Hepatocyte (in vitro differentiated cells): ENCODE data around the gene LRRTM2. TPM values are rescaled to one million over a fixed set of nuclear protein-coding genes. Genes with fewer than 3 reads are reported as not detected.
"Not testable (repeated sequence)": the region's sequence is repeated elsewhere in the genome, so short reads cannot be mapped to it uniquely, and the experiment has no call there.

Source experiments
- DNase-seq: peaks from one replicate; pipeline ENCODE4 v3.0.0-alpha.2; 2016; ENCODE audit warnings: low spot score
- H2AFZ ChIP-seq: fragments of 200-600 bp; sonication (generic); 2 replicates; pipeline ENCODE4 v1.6.0; 2016; ENCODE audit warnings: antibody characterized with exemption, mild to moderate bottlenecking
- H3K27ac ChIP-seq: fragments of 200-600 bp; sonication (generic); 2 replicates; pipeline ENCODE4 v1.5.1; 2016; ENCODE audit warnings: mild to moderate bottlenecking
- H3K27me3 ChIP-seq: fragments of 200-600 bp; sonication (generic); 2 replicates; pipeline ENCODE4 v1.6.1; 2016
- H3K36me3 ChIP-seq: fragments of 200-600 bp; sonication (generic); replicated peaks from 2 replicates; pipeline ENCODE4 v1.5.1; 2016; ENCODE audit warnings: low read depth; ENCODE audit not compliant: insufficient read depth
- H3K4me1 ChIP-seq: fragments of 200-600 bp; sonication (generic); 2 replicates; pipeline ENCODE4 v1.5.1; 2016; ENCODE audit warnings: mild to moderate bottlenecking, moderate library complexity; ENCODE audit not compliant: insufficient read depth
- H3K4me2 ChIP-seq: fragments of 200-600 bp; sonication (generic); 2 replicates; pipeline ENCODE4 v1.6.0; 2016
- H3K4me3 ChIP-seq: fragments of 200-600 bp; sonication (generic); 2 replicates; pipeline ENCODE4 v1.5.1; 2016; ENCODE audit warnings: mild to moderate bottlenecking
- H3K79me2 ChIP-seq: fragments of 200-600 bp; sonication (generic); 2 replicates; pipeline ENCODE4 v1.6.0; 2017; ENCODE audit warnings: mild to moderate bottlenecking
- H3K9me2 ChIP-seq: fragments of 200-600 bp; sonication (generic); replicated peaks from 2 replicates; pipeline ENCODE4 v1.6.0; 2017; ENCODE audit warnings: mild to moderate bottlenecking; ENCODE audit not compliant: insufficient read depth
- H3K9me3 ChIP-seq: fragments of 200-600 bp; sonication (generic); 2 replicates; pipeline ENCODE4 v1.5.1; 2016; ENCODE audit warnings: low read depth, mild to moderate bottlenecking
- H4K20me1 ChIP-seq: fragments of 200-600 bp; sonication (generic); 2 replicates; pipeline ENCODE4 v1.6.0; 2016; ENCODE audit warnings: mild to moderate bottlenecking; ENCODE audit not compliant: insufficient read depth, poor library complexity, severe bottlenecking
- CTCF ChIP-seq: fragments of 200-600 bp; sonication (generic); IDR thresholded peaks from 2 replicates; pipeline ENCODE4 v1.5.1; 2016; ENCODE audit warnings: antibody characterized with exemption, mild to moderate bottlenecking; ENCODE audit not compliant: poor library complexity
- EZH2 ChIP-seq: fragments of 200-600 bp; sonication (generic); IDR thresholded peaks from 2 replicates; pipeline ENCODE4 v1.6.1; 2016; ENCODE audit warnings: antibody characterized with exemption, mild to moderate bottlenecking, borderline replicate concordance
- EZH2phosphoT487 ChIP-seq: fragments of 200-600 bp; sonication (generic); IDR thresholded peaks from one replicate; pipeline ENCODE4 v1.6.1; 2018; ENCODE audit warnings: antibody characterized with exemption, mild to moderate bottlenecking, low read depth, moderate library complexity; ENCODE audit not compliant: unreplicated experiment, severe bottlenecking
- WGBS: methylation state at CpG from one replicate; pipeline ENCODE4 v1.1.6; 2016; ENCODE audit warnings: low lambda C conversion rate; ENCODE audit errors: missing lambda C conversion rate; 5-methylcytosine and 5-hydroxymethylcytosine counted together
- polyA plus RNA-seq: library from polyadenylated mRNA; unstranded; fragments of >200 nt; fragmentation: Nextera tagmentation; extraction: Ambion mirVana; gene quantifications from 2 replicates; pipeline ENCODE4 v1.2.1, GENCODE V29; 2016
- total RNA-seq: library from RNA; depleted of rRNA; stranded (reverse); fragments of >200 nt; gene quantifications from 2 replicates; pipeline ENCODE4 v1.2.3, GENCODE V29; 2014

Gene LRRTM2
- total RNA-seq (0.16 and 0.47 TPM in 2 replicates), polyA plus RNA-seq (0.22 and 0.39 TPM in 2 replicates)

GRCh38 chr5:138874771-138875551 lies at the start of gene LRRTM2:
LRRTM2 (minus strand) TSS chr5:138875335; CDS start chr5:138874911, 424 bp downstream.
- TF ChIP-seq EZH2phosphoT487 (no peak), EZH2 (no peak), CTCF (no peak)
- Histone ChIP-seq H3K4me3 (no peak within 1 kb of the TSS), H2AFZ (no peak within 1 kb of the TSS), H3K4me2 (peak within 1 kb of the TSS; percentile 57), H3K79me2 (peaks cover 98% of the 10 kb centered on the region), H4K20me1 (peaks cover 94% of the 10 kb centered on the region), H3K27me3 (no peaks in the 10 kb centered on the region), H3K9me2 (no peaks in the 10 kb centered on the region), H3K4me1 (peaks cover 12% of the 10 kb centered on the region), H3K9me3 (no peaks in the 10 kb centered on the region), H3K36me3 (no peaks in the 10 kb centered on the region), H3K27ac (peak within 1 kb of the TSS; percentile 66)
- peak; percentile 43 for DNase-seq
- WGBS = 78% methylated on average over 18 of the region's 18 CpGs

- H3K9me2 ChIP-seq = no peaks in the 10 kb centered on the region
- H3K27me3 ChIP-seq = no peaks in the 10 kb centered on the region
- 93% methylated on average over 2 of the region's 2 CpGs for WGBS
- no peak overlapping the region for H3K4me3 ChIP-seq
- no peak for DNase-seq
- H2AFZ ChIP-seq = no peak overlapping the region
- peaks cover 15% of the 10 kb centered on the region for H4K20me1 ChIP-seq
- H3K9me3 ChIP-seq = no peaks in the 10 kb centered on the region
- peaks cover 30% of the 10 kb centered on the region for H3K79me2 ChIP-seq
- H3K36me3 ChIP-seq = no peaks in the 10 kb centered on the region
- no peak overlapping the region for H3K27ac ChIP-seq
- no peak overlapping the region for H3K4me2 ChIP-seq
- no peak for TF ChIP-seq EZH2phosphoT487
- TF ChIP-seq CTCF = no peak
- no peak for TF ChIP-seq EZH2
- H3K4me1 ChIP-seq = no peaks in the 10 kb centered on the region
Measured at GRCh38 chr5:138922494-138922893, 47.4 kb upstream of the LRRTM2 start.

GRCh38 chr5:138921362-138921761 lies 46.2 kb upstream of the LRRTM2 start:
- WGBS = 71% methylated on average over 2 of the region's 2 CpGs
- H3K36me3 ChIP-seq, H3K27ac ChIP-seq: not testable (repeated sequence)

GRCh38 chr5:138920181-138920580 lies 45.0 kb upstream of the LRRTM2 start:
- Histone ChIP-seq H4K20me1 (peaks cover 10% of the 10 kb centered on the region), H3K27me3 (no peaks in the 10 kb centered on the region), H3K79me2 (peaks cover 42% of the 10 kb centered on the region), H3K36me3 (no peaks in the 10 kb centered on the region), H3K9me3 (no peaks in the 10 kb centered on the region), H3K4me1 (no peaks in the 10 kb centered on the region), H3K9me2 (no peaks in the 10 kb centered on the region), H3K27ac (no peak overlapping the region), H2AFZ (no peak overlapping the region), H3K4me3 (no peak overlapping the region), H3K4me2 (no peak overlapping the region)
- WGBS = 93% methylated on average over 8 of the region's 8 CpGs
- no peak for DNase-seq
- TF ChIP-seq EZH2phosphoT487 (no peak), CTCF (no peak), EZH2 (no peak)

More at GRCh38 chr5:138921362-138921761, 46.2 kb upstream of the LRRTM2 start:
- H4K20me1 ChIP-seq, H3K4me3 ChIP-seq, H2AFZ ChIP-seq, H3K9me2 ChIP-seq, H3K4me2 ChIP-seq, H3K4me1 ChIP-seq, DNase-seq, H3K27me3 ChIP-seq, H3K9me3 ChIP-seq: not testable (repeated sequence)
- peaks cover 38% of the 10 kb centered on the region for H3K79me2 ChIP-seq
